Measurements from ENCODE around the gene IFNLR1. TPM values are rescaled to one million over a fixed set of nuclear protein-coding genes. Genes with fewer than 3 reads are reported as not detected.

IFNLR1 gene
- total and polyA plus RNA-seq, 2 of the 8 experiments (the other 6 are each of a cell fraction or from before 2014, with no cell fraction given): 6.8 to 10.1 TPM

DNA sequence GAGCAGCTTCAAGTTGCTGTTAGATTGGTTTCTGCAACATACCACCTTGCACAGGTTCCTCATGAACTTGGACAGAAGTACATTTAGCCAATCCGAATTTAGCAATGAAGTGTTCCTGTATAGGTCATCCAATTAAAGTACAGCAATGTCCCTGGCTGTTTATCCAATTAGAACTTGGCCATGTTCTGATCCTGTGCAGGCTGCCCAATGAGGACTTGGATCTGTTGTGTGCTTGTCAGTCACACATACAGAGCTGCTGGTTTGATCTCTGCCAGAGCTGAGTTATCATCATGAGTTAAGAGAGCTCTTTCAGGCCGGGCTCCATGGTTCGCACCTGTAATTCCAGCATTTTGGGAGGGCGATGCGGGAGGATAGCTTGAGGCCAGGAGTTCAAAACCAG, 22.0 kb upstream of the IFNLR1 start (continued):
- no peak for TF ChIP-seq SIN3A (conservative IDR thresholded peaks at IDR 0.05 in 1 of 2, IDR thresholded peaks at IDR 0.05 in 1 of 2; ENCODE audit: low read depth in 1 of 2, low read length in 2 of 2)
- no peak for TF ChIP-seq TAF1 (IDR thresholded peaks at IDR 0.05; ENCODE audit: low read depth, low read length)
- TF ChIP-seq EGR1 (IDR thresholded peaks at IDR 0.05; ENCODE audit: borderline replicate concordance, low read depth, low read length): no peak
- TF ChIP-seq PHF8 (conservative IDR thresholded peaks at IDR 0.05; ENCODE audit: low read depth, low read length): no peak
- no peak for TF ChIP-seq TEAD4 (IDR thresholded peaks at IDR 0.05; ENCODE audit: low read depth, low read length)

Measured in H1 (cell line).